ENCODE data around the gene CDC42BPG. TPM values are rescaled to one million over a fixed set of nuclear protein-coding genes. Genes with fewer than 3 reads are reported as not detected.

CDC42BPG gene
- polyA plus RNA-seq, 1 donor from 2014 or later: not detected

- Histone ChIP-seq H3K4me2 (ENCODE audit: low read length) (no peak overlapping the region), H3K27me3 (ENCODE audit: insufficient read depth, low read depth, low read length) (no peaks in the 10 kb centered on the region), H3K27ac (ENCODE audit: low read length) (no peak overlapping the region), H3K4me3 (ENCODE audit: low read length) (no peak overlapping the region), H3F3A (ENCODE audit: insufficient read depth, low read length, poor library complexity, severe bottlenecking) (no peaks in the 10 kb centered on the region), H3K79me2 (replicated peaks; ENCODE audit: insufficient read depth, low read length) (no peaks in the 10 kb centered on the region), H2AFZ (ENCODE audit: low read depth, low read length) (no peak overlapping the region), H3K36me3 (ENCODE audit: insufficient read depth, low read length) (no peaks in the 10 kb centered on the region), H4K20me1 (ENCODE audit: insufficient read depth) (no peaks in the 10 kb centered on the region), H3K9me3 (ENCODE audit: low read length) (no peaks in the 10 kb centered on the region), H3K9me2 (ENCODE audit: insufficient read depth, low read length) (no peaks in the 10 kb centered on the region), H3K9ac (ENCODE audit: low read length) (no peak overlapping the region)
- TF ChIP-seq SMC3 (conservative IDR thresholded peaks at IDR 0.05; ENCODE audit: poor library complexity) (no peak), RAD21 (conservative IDR thresholded peaks at IDR 0.05) (no peak), EZH2 (IDR thresholded peaks at IDR 0.05; ENCODE audit: borderline replicate concordance, insufficient read depth, low read length, poor library complexity, severe bottlenecking) (no peak), CTCF (IDR thresholded peaks at IDR 0.05; ENCODE audit: poor library complexity, severe bottlenecking) (no peak)
These were observed 10.3 kb downstream of the CDC42BPG start for GRCh38 chr11:64834031-64834722.

GRCh38 chr11:64833509-64833908, 10.9 kb downstream of the CDC42BPG start:
- Histone ChIP-seq H3K4me3 (ENCODE audit: low read length) (no peak overlapping the region), H3K4me2 (ENCODE audit: low read length) (no peak overlapping the region), H3F3A (ENCODE audit: insufficient read depth, low read length, poor library complexity, severe bottlenecking) (no peaks in the 10 kb centered on the region), H3K9me2 (ENCODE audit: insufficient read depth, low read length) (no peaks in the 10 kb centered on the region), H3K9me3 (ENCODE audit: low read length) (no peaks in the 10 kb centered on the region), H3K27me3 (ENCODE audit: insufficient read depth, low read depth, low read length) (no peaks in the 10 kb centered on the region), H4K20me1 (ENCODE audit: insufficient read depth) (no peaks in the 10 kb centered on the region), H3K79me2 (replicated peaks; ENCODE audit: insufficient read depth, low read length) (no peaks in the 10 kb centered on the region), H3K36me3 (ENCODE audit: insufficient read depth, low read length) (no peaks in the 10 kb centered on the region), H3K9ac (ENCODE audit: low read length) (no peak overlapping the region), H2AFZ (ENCODE audit: low read depth, low read length) (no peak overlapping the region), H3K27ac (ENCODE audit: low read length) (no peak overlapping the region)
- TF ChIP-seq TAF1 (IDR thresholded peaks at IDR 0.05; ENCODE audit: low read depth): no peak
- TF ChIP-seq CTCF (IDR thresholded peaks at IDR 0.05; ENCODE audit: poor library complexity, severe bottlenecking): no peak
- no peak for TF ChIP-seq POLR2AphosphoS5 (IDR thresholded peaks at IDR 0.05)
- TF ChIP-seq REST (IDR thresholded peaks at IDR 0.05; ENCODE audit: borderline replicate concordance): no peak
- no peak for TF ChIP-seq SMC3 (conservative IDR thresholded peaks at IDR 0.05; ENCODE audit: poor library complexity)
- no peak for TF ChIP-seq EP300 (conservative IDR thresholded peaks at IDR 0.05; ENCODE audit: poor library complexity, severe bottlenecking)
